D721Med (cell line): ENCODE data around the gene CDH4.

Experiments used
- DNase-seq: peaks from one replicate; pipeline ENCODE4 v3.0.0; 2011; ENCODE audit warnings: low spot score; ENCODE audit not compliant: insufficient read length
- FAIRE-seq: peaks from 2 replicates; lab custom pipeline; 2011; peaks lifted over from hg19 to GRCh38; lab: Jason Lieb, UNC
- TF ChIP-seq, protein P1 (sequence below): IDR thresholded peaks from 2 replicates; pipeline ENCODE4 v1.5.1; 2012; ENCODE audit warnings: mild to moderate bottlenecking, control low read depth; ENCODE audit not compliant: insufficient read depth; ENCODE audit errors: missing control alignments

Gene CDH4

DNA sequence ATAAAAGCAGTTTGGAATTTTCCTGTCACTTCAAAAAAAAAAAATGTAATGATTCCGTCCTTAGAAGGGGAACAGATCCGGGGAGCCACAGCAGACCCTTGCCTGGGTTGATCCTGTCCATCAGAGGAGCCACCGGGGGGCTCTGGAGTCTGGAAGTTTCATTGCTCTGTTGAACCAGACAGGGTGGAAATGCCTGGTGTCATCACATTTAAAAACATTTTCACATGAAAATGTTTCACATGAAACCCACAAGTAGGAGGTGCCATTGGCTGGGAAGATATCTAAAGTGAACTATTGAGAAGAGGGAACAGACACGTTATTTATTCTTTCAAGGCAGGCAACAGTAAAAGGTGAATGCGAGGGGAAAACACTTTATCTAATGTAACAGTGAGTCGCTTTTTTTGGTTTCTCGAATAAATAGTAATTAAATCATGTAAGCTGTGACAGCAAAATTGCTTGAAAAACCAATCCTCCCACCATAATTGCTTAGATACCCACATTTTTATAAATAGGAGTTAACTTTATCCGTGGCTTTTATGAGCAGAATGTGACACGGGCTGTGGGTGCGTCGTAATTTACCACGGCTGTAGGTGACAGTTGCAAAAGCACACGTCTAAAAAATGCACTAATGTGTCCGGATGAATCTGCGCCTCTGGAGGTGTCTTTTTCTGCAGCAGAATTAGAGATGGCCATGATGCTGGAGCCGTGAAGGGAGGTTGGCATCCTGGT lies 490.2 kb downstream of the CDH4 start:
- DNase-seq (no peak), FAIRE-seq (no peak)
- TF ChIP-seq, protein P1, sequence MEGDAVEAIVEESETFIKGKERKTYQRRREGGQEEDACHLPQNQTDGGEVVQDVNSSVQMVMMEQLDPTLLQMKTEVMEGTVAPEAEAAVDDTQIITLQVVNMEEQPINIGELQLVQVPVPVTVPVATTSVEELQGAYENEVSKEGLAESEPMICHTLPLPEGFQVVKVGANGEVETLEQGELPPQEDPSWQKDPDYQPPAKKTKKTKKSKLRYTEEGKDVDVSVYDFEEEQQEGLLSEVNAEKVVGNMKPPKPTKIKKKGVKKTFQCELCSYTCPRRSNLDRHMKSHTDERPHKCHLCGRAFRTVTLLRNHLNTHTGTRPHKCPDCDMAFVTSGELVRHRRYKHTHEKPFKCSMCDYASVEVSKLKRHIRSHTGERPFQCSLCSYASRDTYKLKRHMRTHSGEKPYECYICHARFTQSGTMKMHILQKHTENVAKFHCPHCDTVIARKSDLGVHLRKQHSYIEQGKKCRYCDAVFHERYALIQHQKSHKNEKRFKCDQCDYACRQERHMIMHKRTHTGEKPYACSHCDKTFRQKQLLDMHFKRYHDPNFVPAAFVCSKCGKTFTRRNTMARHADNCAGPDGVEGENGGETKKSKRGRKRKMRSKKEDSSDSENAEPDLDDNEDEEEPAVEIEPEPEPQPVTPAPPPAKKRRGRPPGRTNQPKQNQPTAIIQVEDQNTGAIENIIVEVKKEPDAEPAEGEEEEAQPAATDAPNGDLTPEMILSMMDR: no peak

DNA sequence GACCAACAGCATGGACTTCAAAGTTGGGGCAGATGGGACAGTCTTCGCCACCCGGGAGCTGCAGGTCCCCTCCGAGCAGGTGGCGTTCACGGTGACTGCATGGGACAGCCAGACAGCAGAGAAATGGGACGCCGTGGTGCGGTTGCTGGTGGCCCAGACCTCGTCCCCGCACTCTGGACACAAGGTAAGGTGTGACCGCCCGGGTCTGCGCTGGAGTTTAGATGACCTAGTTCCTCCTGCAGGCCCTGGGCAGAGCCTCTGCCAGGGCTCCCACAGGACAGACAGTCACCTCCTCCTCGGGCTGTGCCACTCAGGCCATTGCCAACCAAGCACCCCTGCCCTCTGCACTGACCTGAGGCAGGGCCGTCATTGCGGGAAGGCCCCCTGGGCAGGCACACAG lies 491.5 kb downstream of the CDH4 start:
- FAIRE-seq: no peak
- DNase-seq: no peak
- TF ChIP-seq, protein P1: no peak

DNA sequence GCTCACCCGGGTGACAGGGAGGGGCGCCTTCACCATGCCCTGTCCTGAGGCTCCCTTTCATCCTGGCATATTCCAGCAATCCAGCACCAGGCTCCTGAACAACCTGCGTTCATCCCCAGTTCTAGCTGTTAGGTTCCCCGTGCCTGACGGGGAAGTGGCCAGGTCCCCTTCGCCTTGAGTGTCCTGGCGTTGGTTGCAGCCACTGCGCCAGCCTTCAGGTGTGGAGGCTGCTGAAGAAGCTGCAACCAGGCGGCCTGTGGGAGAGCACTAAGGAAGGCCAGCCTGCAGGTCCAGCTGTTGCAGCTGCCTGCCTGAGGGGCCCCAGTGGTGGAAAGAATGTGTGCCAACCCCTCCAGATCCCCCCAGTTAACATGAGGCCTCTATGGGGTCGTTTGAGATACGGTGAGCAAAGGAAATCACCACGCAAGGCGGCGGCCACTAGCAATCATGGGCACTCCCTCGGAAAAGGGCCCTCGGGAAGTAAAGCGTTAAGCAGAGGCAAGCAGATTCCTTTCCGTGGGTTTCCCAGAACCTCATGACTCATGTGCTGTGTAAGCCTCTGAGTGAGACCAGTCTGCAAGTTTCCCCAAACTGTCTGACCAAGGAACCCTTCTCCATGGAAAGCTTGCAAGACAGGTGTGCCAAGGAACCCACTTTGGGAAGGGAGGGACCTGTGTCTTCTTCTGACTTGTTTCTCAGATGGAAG lies 492.8 kb downstream of the CDH4 start:
- no peak for DNase-seq
- FAIRE-seq: no peak
- TF ChIP-seq, protein P1: no peak

DNA sequence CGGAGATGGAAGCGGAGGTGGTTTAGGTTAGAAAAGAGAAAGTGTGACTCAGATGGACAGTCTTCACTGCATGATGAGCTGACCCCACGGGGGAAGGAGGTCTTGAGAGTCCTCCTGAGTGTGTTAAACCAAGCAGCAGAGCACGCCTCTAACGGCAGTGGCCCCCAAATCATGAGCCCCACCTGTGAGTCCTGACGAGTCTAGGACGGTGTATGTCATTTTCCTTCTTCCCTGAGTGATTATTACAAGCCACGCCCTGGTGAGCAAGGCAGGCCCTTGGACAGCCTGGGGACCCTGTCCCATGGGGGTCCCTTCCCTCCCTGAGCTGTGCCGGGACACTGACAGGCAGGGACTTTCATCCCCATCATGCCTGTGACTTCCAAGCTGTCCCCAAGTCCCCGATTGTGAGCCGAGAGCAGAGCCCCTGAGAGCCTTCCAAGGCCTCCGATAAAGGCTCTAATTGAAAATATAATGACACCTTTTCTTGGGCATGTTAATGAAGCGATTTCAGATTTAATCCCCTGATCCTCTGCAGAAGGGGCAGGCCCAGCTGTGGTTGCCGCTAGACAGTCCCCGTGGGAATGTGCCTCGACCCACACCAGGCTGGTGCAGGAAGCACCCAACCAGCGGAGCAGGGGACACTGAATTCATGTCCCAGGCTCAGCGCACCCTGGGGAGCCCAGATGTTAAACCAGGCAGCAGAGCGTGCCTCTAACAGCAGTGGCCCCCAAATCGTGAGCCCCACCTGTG lies 493.5 kb downstream of the CDH4 start:
- TF ChIP-seq, protein P1: no peak
- FAIRE-seq: no peak
- DNase-seq: no peak

DNA sequence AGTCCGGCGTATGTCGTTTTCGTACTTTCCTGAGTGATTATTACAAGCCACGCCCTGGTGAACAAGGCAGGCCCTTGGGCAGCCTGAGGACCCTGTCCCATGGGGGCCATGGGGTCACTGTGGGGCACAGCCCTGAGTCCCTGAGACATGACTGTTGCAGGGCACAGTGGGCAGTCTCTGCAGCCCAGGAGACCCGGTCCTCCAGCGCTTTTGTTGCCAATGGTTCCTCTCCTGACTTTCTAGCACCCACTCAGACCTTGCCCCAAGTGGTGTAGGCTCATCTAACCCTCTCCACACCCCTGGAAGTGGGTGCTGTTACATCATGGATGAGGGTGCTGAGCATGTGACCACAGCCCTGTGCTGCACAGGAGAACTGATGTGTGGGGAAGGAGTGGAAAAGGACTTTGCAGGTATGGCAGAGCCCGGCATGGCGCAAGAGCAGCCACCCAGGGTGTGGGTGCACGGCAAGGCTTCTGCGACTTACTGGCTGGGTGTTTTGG lies 494.1 kb downstream of the CDH4 start:
- no peak for FAIRE-seq

DNA sequence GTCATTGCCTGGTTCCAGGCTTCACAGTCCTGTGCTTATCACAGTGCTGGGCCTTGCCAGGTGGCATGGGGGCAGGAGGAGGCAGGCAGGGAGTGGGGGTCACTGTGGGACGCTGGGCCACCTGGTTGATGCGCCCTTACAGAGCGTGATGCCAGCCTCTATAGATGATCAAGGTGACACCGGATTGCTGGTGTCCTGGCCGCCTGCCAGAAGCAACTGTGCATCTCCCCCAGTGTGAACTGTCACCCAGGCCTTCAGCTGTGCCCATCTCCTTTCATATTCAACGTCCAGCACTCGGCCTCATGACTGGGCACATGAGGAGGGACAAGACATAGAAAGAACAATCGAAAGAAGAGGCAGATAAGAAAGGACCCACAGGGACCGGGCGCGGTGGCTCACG lies 494.7 kb downstream of the CDH4 start:
- DNase-seq (no peak), FAIRE-seq (no peak)
- TF ChIP-seq, protein P1: no peak

More for the DNA sequence above, 494.1 kb downstream of the CDH4 start:
- no peak for DNase-seq
- TF ChIP-seq, protein P1: no peak
